Activated CD8-positive, alpha-beta memory T cell treated with anti-CD3 and anti-CD28 coated beads for 24 hours (primary cell): ENCODE results near the gene CMAS.
"Not testable (repeated sequence)": the region's sequence is repeated elsewhere in the genome, so short reads cannot be mapped to it uniquely, and the experiment has no call there.

Source experiments
- DNase-seq: peaks from one replicate; pipeline ENCODE4 v3.0.0-alpha.2; 2020

Gene CMAS

DNA sequence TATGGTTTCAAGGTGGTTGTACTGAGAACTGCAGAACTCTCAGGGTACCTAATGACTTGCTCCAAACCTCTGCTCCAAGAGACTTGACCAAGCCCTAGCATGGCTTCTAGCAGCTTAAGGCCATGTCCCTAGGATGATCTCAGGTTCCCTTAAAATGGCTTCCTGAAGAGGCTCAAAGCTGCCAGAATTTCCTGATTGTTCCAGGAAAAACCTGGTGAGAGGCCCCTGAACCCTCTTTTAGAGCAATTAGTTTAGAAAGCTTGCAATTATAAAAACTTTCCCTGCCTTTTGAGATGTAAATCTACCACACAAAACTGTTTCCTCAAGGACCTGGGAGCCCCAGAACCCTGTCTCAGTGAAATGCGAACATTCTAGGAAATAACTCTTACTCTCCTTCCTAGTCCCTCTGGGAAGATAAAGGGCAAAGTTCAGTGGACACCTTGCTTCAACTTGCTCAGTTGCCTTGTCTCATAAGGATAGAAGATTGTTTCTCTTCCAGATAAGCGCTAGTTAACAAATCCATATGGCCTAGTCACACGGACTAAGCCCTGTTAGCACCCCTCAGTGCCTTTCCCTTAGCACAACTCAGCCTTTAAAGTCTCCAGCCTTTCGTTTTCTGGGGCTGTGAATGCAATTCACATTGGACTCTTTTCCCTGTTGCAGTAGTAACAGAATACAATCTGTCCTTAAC, 2.5 kb downstream of the CMAS start:
- no peak for DNase-seq

- no peak for DNase-seq
Measured at GRCh38 chr12:22050078-22050477, 4.1 kb downstream of the CMAS start.

- no peak for DNase-seq
Measured at GRCh38 chr12:22051114-22051698, 5.2 kb downstream of the CMAS start.

GRCh38 chr12:22052994-22053393, 7.0 kb downstream of the CMAS start:
- DNase-seq = not testable (repeated sequence)

GRCh38 chr12:22054155-22054554, 8.1 kb downstream of the CMAS start:
- no peak for DNase-seq

- no peak for DNase-seq
Measured at GRCh38 chr12:22056607-22057006, 10.6 kb downstream of the CMAS start.

DNA sequence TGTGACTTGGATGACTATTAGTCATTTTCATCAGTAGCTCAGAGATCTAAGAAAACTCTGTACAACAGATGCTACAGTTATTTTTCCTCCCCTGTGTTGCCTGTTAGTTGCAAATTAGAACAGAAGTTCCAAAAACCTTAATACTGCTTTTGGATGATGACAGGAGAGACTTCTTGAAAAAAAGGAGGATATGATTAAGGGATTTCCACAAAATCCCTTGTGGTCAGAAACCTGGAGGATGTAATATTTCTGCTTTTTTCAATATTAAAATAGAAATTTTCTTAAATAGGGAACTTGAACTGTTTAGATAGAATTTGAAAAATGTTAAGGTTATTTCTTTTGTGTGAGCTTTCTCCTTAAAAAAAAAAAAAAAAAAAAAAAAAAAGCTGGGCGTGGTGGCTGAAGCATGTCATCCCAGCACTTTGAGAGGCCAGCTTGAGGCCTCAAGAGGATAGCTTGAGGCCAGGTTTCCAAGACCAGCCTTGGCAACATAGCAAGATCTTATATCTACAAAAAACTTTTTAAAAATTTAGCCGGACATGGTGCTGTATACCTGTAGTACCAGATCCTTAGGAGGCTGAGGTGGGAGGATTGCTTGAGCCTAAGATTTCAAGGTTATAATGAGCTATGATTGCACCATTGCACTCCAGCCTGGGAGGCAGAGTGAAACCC, 14.1 kb downstream of the CMAS start:
- DNase-seq = no peak

GRCh38 chr12:22064968-22065367, 18.9 kb downstream of the CMAS start:
- no peak for DNase-seq

DNA sequence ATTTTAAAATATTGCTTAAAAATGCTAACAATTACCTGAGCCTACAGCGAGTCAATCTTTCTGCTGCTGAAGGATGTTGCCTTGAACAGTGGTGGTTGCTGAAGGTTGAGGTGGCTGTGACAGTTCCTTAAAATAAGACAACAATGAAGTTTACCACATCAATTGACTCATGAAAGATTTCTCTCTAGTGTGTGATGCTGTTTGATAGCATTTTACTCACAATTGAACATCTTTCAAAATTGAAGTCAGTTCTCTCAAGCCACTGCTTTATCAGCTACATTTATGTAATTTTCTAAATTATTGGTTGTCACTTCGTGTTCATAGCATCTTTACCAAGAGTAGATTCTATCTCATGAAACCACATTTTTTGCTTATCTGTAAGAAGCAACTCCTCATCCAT, 20.3 kb downstream of the CMAS start:
- DNase-seq = no peak

GRCh38 chr12:22069851-22070250, 23.8 kb downstream of the CMAS start:
- DNase-seq = no peak

DNA sequence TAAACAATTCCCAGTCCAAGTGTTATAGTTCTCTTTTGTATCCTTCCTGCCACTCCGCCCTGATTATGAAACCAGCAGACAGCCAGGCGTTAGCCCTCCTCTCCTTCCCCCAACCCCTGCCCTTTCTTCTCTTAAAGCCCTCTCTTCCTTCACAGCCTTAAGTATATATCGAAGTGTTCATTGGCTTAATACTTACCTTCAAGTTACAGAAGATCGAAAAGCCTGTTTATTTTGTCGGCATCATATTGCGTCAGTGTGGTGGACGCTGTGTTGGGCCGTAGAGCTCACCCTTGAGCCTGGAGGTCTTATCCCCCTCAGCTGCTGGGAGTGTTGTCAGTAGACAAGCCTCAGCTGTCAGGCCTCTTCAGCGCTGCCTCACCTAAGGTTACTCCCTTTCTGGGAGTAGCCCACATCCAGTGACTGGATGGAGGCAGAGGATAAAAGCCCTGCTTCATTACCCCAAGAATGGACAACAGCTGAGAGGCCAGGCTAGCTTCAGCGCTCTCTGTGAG, 36.2 kb downstream of the CMAS start:
- no peak for DNase-seq

DNA sequence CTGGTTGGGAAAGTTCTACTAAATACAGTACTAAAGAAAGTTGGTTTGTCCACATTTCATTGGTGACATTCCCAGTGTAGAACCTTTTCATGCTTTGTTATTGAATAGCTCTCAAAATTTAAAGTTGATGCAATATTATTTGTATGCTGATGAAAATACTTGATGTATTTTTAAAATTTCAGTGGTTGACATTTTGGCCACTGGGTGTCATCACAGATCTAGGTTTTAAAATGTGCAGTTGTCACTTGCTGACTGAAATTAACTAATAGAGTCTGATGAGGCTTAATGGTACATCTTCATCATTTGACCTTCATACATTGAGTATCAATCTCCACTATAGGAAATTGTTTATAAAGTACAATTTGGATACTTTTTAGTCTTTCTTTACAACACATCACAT, 37.1 kb downstream of the CMAS start:
- DNase-seq = no peak

GRCh38 chr12:22084852-22085251, 38.8 kb downstream of the CMAS start:
- no peak for DNase-seq

GRCh38 chr12:22088886-22089285, 42.9 kb downstream of the CMAS start:
- no peak for DNase-seq

- DNase-seq = no peak
Measured at GRCh38 chr12:22089486-22089885, 43.5 kb downstream of the CMAS start.

GRCh38 chr12:22099062-22099461, 53.0 kb downstream of the CMAS start:
- not testable (repeated sequence) for DNase-seq

- DNase-seq = no peak
Measured at GRCh38 chr12:22100958-22101748, 55.1 kb downstream of the CMAS start.

DNA sequence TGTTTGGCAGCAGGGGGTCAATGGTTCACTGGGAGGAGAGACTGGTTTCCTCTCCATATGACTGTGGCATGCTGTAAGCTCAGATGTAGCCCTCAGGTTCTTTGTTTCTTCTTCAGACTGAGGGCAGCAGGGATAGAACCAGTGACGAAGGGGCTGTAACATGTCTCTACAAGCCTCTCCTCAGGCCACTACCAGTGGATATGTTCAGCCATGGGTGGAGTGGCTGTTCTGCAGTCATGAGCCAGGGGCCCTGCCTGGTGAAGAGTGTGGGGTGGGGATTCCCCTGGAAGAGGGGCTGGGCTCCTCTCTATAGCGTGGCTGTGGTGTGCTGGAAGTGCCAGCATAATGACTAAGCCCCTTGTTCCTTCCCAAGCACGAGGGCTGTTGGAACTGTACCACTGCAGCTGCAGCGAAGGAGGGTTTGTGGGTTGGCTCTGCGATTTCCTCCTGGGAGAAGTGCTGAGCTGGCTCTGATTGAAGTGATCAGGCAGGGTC, 55.8 kb downstream of the CMAS start:
- DNase-seq = no peak

- no peak for DNase-seq
Measured at GRCh38 chr12:22103418-22103817, 57.4 kb downstream of the CMAS start.

GRCh38 chr12:22105542-22105941, 59.5 kb downstream of the CMAS start:
- no peak for DNase-seq

DNA sequence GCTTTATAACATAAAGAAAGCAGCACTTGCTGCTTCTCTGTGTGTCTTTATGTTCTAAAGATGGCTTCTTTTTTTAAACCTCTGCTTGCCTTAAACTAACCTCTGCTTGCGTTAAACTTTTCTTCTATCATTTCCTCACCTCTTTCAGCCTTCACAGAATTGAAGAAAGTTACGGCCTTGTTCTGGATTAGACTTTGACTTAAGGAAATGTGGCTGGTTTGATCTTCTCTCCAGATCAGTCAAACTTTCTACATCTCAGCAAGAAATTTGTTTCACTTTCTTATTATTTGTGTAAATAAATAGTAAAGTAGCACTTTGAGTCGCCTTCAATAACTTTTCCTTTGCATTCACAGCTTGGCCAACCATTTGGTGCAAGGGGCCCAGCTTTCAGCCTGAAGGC, 64.2 kb downstream of the CMAS start:
- no peak for DNase-seq
